GM19193 (cell line): Measurements from ENCODE around the gene GBX1.

ENCODE experiments used
- POLR2A ChIP-seq: IDR thresholded peaks from 4 replicates; pipeline ENCODE4 v1.6.1; 2011; ENCODE audit not compliant: insufficient read depth, insufficient read length; ENCODE audit errors: extremely low read depth

The GBX1 gene

DNA sequence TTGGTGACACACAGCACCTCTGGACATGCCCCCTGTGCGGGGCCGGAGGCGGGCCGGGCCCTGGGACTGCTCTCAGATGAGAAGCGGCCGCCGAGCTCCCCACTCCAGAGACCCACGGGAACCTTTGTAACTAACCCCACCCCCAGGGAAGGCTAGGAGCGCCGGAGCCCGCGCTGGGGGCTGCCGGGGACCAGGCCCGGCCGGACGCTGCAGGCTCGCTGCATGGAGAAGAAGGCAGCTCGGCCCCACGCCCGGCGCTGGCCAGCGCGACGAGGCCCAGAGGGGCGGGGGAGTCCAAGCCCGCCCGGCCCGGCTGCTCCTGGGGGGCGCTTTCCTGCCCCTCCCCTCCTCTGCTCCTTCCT, 44.7 kb downstream of the GBX1 start:
- TF ChIP-seq POLR2A: no peak

GRCh38 chr7:151122276-151122675, 45.2 kb downstream of the GBX1 start:
- TF ChIP-seq POLR2A: no peak

- no peak for TF ChIP-seq POLR2A
Measured at GRCh38 chr7:151121380-151122170, 45.9 kb downstream of the GBX1 start.

DNA sequence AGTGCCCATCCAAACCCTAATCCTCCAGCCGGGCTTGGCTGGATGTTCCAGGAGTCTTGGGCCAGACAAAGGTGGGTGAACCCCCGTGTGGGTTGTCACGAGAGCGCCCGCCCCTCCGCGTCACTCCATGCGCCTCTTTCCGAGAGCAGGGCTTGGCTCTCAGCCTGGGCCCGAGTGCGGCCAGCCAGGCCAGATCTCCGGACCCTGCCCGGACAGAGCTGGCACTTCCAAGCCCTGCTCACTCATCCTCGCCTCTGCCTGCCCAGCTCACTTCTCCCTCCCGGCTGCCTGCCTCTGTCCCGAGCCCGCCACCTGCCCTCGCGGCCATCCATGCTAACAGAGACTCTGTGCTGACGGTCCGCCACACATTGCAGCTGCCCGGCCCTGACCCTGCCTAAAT, 46.6 kb downstream of the GBX1 start:
- TF ChIP-seq POLR2A: no peak

DNA sequence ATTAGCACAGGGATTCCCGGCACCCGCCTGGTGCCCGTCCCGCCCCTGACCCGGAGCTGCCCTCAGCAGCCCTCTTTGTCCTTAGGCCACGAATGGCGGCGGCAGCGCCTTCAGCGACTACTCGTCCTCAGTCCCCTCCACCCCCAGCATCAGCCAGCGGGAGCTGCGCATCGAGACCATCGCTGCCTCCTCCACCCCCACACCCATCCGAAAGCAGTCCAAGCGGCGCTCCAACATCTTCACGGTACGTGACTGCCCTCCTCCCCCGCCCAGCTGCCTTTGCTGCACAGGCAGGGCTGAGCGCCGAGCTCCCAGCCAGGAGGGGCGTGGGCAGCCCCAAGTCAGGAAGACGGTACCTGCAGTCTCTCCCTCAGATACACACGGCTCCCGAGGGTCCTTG, 47.6 kb downstream of the GBX1 start:
- TF ChIP-seq POLR2A: no peak

GRCh38 chr7:151119055-151119415, 48.5 kb downstream of the GBX1 start:
- TF ChIP-seq POLR2A: no peak

DNA sequence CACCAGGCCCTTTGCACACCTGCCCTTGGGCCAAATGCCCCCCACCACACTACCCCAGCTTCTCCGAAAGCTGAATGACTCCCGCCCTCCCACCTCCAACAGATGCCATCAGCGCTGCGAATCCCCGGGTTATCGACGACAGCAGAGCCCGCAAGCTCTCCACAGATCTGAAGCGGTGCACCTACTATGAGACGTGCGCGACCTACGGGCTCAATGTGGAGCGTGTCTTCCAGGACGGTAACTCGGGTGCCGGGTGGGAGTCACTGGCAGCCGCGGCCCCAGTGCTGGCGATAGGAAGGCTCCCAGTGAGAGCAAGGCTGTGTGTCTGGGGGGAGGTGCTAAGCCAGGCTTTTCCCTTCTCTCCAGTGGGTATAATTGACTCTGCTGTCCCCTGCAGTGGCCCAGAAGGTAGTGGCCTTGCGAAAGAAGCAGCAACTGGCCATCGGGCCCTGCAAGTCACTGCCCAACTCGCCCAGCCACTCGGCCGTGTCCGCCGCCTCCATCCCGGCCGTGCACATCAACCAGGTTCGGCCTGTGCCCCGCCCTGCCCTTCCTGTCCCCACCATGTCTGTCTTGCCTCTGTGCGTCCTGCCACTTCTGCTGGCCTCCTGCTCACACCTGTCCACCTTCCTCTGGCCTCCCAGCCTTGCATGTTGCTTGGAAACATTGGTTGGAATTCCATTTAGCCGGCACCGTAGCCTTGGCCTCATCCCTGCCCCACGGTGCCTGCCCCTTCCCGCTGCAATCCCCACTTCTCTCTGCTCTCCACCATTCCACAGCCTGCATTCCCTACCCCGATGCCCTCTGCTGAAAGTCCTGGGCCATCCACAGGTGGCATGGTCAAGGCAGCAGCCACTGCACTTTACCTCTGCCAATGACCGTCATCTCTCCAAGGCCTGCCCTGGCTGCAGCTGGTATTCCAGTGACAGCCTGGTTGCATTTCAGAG, 49.1 kb downstream of the GBX1 start:
- no peak for TF ChIP-seq POLR2A

DNA sequence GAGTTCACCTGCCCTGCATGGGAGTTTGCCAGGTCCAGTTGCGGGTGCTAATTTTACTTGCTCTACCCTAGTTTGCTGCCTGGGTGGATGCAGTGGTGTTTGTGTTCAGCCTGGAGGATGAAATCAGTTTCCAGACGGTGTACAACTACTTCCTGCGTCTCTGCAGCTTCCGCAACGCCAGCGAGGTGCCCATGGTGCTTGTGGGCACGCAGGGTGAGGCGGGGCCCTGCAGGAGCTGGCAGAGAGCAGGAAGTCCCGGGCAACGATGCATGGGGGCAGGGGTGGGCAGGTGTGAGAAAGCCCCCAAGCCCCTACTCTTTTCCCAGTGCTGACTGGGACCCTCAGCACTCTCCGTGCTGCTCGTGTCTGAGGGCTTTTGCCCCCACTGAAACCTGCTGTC, 49.9 kb downstream of the GBX1 start:
- no peak for TF ChIP-seq POLR2A

- no peak for TF ChIP-seq POLR2A
Measured at GRCh38 chr7:151116603-151117440, 50.7 kb downstream of the GBX1 start.

GRCh38 chr7:151115836-151116418, 51.6 kb downstream of the GBX1 start:
- TF ChIP-seq POLR2A: no peak

GRCh38 chr7:151115121-151115835, 52.2 kb downstream of the GBX1 start:
- TF ChIP-seq POLR2A: no peak

DNA sequence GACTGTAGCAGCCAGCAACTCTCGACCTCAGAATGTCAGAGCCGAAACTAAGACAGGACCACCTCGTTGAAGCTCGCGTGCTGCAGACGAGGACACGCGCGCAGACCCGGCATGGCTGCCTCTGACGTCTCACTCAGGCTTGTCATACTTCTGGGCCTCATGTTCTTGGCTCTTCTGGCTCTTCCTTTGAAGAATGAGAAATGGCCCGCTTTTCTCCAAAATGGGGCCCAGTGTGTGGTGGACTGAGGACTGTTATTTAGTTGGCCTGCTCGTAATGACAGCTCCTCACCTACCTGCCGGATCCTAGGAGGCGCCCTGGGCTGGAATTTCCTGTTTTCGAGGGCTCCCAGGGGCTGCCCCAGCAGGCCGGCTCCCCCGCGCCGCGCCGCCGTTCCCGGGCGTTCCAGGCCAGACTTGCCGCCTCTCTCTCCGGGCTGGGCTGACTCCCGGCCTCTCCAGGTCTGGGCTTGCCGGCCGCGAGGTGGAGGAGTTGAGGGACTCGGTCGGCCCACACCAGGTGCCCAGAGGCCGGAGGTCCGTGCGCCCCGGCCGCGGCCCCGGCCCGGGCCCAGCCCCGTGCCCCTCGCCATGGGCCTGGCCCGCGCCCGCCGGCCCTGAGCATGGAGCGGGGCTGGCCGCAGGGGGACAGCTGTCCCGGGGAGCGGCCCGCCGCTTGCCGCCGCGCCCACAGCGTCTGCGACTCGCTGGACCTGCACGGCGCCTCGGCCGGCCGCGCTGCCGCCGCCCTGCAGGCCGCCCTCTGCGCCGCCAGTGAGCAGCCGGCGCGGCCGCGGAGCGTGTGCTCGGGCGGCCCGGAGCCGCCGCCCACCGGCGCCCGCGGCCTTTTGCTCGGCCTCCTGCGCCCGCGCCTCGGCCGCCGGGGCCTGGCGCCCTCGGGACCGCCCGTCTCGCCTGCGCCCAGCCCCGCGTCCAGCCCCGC, 53.1 kb downstream of the GBX1 start:
- no peak for TF ChIP-seq POLR2A
